Stimulated activated naive CD8-positive, alpha-beta T cell treated with anti-CD3 and anti-CD28 coated beads, Interleukin-15, amount 100 ng/mL, for 72 hours (primary cell): ENCODE data around the gene ZNF727.
"Not testable (repeated sequence)": the region's sequence is repeated elsewhere in the genome, so short reads cannot be mapped to it uniquely, and the experiment has no call there.

ENCODE experiments used
- ATAC-seq: fragments of 150-1000 bp; cut with Tn5 transposase; 2 replicates; pipeline ENCODE4 v1.10.0; 2021; ENCODE audit warnings: mild to moderate bottlenecking, moderate library complexity
- DNase-seq, 2 donors: peaks; one replicate each; pipeline ENCODE4 v3.0.0; 2021 to 2022
- H3K27ac Mint-ChIP-seq, 2 donors: one replicate each; pipeline ENCODE4 v1.8.0; 2022; ENCODE audit warnings: mild to moderate bottlenecking in 2 of 2, mixed read lengths in 2 of 2, moderate library complexity in 2 of 2
- H3K27me3 Mint-ChIP-seq: one replicate; pipeline ENCODE4 v1.8.0; 2022; ENCODE audit warnings: mixed read lengths
- H3K4me1 Mint-ChIP-seq: one replicate; pipeline ENCODE4 v1.8.0; 2022; ENCODE audit warnings: mild to moderate bottlenecking, mixed read lengths
- H3K4me3 Mint-ChIP-seq, 2 donors: one replicate each; pipeline ENCODE4 v1.8.0; 2022; ENCODE audit warnings: mild to moderate bottlenecking in 2 of 2, mixed read lengths in 2 of 2, moderate library complexity in 1 of 2
- H3K9me3 Mint-ChIP-seq, 2 donors: one replicate each; pipeline ENCODE4 v1.8.0; 2022; ENCODE audit warnings: mixed read lengths in 2 of 2

ZNF727 gene

GRCh38 chr7:64045301-64046040 lies at the start of gene ZNF727:
TSS of gene ZNF727 (plus strand) at chr7:64045434. CDS start at chr7:64045622, 188 bp downstream.
- H3K4me1 Mint-ChIP-seq = peaks cover 4% of the 10 kb centered on the region
- peak within 1 kb of the TSS in 1 of 2 donors; percentile 95 for H3K27ac Mint-ChIP-seq
- DNase-seq (peak; percentile 20 to 63), ATAC-seq (peak; percentile 95)
- H3K27me3 Mint-ChIP-seq = peaks cover 22% of the 10 kb centered on the region
- H3K4me3 Mint-ChIP-seq = peak within 1 kb of the TSS; percentile 82 to 83
- H3K9me3 Mint-ChIP-seq = peaks cover 22 to 50% of the 10 kb centered on the region in 2 donors

GRCh38 chr7:63998549-63998948 lies 46.7 kb upstream of the ZNF727 start, which contains the start of gene ZNF722:
TSS of gene ZNF722 (plus strand) at chr7:63998849. CDS start at chr7:63998962, 113 bp downstream.
- DNase-seq (no peak), ATAC-seq (no peak)
- Mint-ChIP-seq H3K4me1 (no peaks in the 10 kb centered on the region), H3K27me3 (no peaks in the 10 kb centered on the region), H3K27ac (no peak within 1 kb of the TSS), H3K4me3 (no peak within 1 kb of the TSS), H3K9me3 (peaks cover 5 to 16% of the 10 kb centered on the region in 2 donors)

GRCh38 chr7:64015496-64015895 lies 29.7 kb upstream of the ZNF727 start:
- H3K27ac Mint-ChIP-seq, H3K4me3 Mint-ChIP-seq, DNase-seq, H3K4me1 Mint-ChIP-seq, H3K27me3 Mint-ChIP-seq, ATAC-seq: not testable (repeated sequence)
- peaks cover 25 to 49% of the 10 kb centered on the region in 2 donors for H3K9me3 Mint-ChIP-seq

GRCh38 chr7:64035388-64035787 lies 9.8 kb upstream of the ZNF727 start:
- no peaks in the 10 kb centered on the region for H3K4me1 Mint-ChIP-seq
- ATAC-seq (no peak), DNase-seq (no peak)
- no peak overlapping the region for H3K4me3 Mint-ChIP-seq
- H3K27me3 Mint-ChIP-seq = peaks cover 7% of the 10 kb centered on the region
- peaks cover 31 to 53% of the 10 kb centered on the region in 2 donors for H3K9me3 Mint-ChIP-seq
- no peak overlapping the region for H3K27ac Mint-ChIP-seq

- H3K4me1 Mint-ChIP-seq = no peaks in the 10 kb centered on the region
- no peak for ATAC-seq
- peaks cover 7% of the 10 kb centered on the region for H3K27me3 Mint-ChIP-seq
- no peak for DNase-seq
- H3K4me3 Mint-ChIP-seq = no peak overlapping the region
- H3K9me3 Mint-ChIP-seq = peaks cover 31 to 51% of the 10 kb centered on the region in 2 donors
- H3K27ac Mint-ChIP-seq = no peak overlapping the region
Observed at GRCh38 chr7:64037095-64037494, 8.1 kb upstream of the ZNF727 start.

GRCh38 chr7:64046041-64046389 lies 781 bp downstream of the ZNF727 start:
- Mint-ChIP-seq H3K4me3 (peak overlapping the region; percentile 82 to 83), H3K27me3 (peaks cover 22% of the 10 kb centered on the region), H3K9me3 (peaks cover 22 to 50% of the 10 kb centered on the region in 2 donors), H3K4me1 (peaks cover 4% of the 10 kb centered on the region), H3K27ac (peak overlapping the region in 1 of 2 donors; percentile 95)
- ATAC-seq (no peak), DNase-seq (no peak)

- H3K27ac Mint-ChIP-seq, ATAC-seq, H3K27me3 Mint-ChIP-seq, H3K4me3 Mint-ChIP-seq, DNase-seq, H3K4me1 Mint-ChIP-seq: not testable (repeated sequence)
- peaks cover 50 to 74% of the 10 kb centered on the region in 2 donors for H3K9me3 Mint-ChIP-seq
Observed at GRCh38 chr7:64077837-64078698, 32.8 kb downstream of the ZNF727 start.

GRCh38 chr7:64078699-64078994 lies 33.4 kb downstream of the ZNF727 start:
- H3K9me3 Mint-ChIP-seq = peaks cover 48 to 72% of the 10 kb centered on the region in 2 donors
- no peak for DNase-seq
- ATAC-seq = no peak
- H3K27ac Mint-ChIP-seq = no peak overlapping the region
- no peaks in the 10 kb centered on the region for H3K27me3 Mint-ChIP-seq
- no peak overlapping the region for H3K4me3 Mint-ChIP-seq
- H3K4me1 Mint-ChIP-seq = no peaks in the 10 kb centered on the region

GRCh38 chr7:64087501-64087900 lies 42.3 kb downstream of the ZNF727 start:
- Mint-ChIP-seq H3K4me1 (no peaks in the 10 kb centered on the region), H3K27me3 (no peaks in the 10 kb centered on the region), H3K4me3 (no peak overlapping the region), H3K27ac (no peak overlapping the region), H3K9me3 (peaks cover 5 to 41% of the 10 kb centered on the region in 2 donors)
- ATAC-seq = no peak
- no peak for DNase-seq

GRCh38 chr7:64088863-64089262 lies 43.6 kb downstream of the ZNF727 start:
- ATAC-seq, H3K4me1 Mint-ChIP-seq, DNase-seq: not testable (repeated sequence)

More at GRCh38 chr7:64088863-64089262, 43.6 kb downstream of the ZNF727 start:
- not testable (repeated sequence) for H3K27me3 Mint-ChIP-seq, H3K27ac Mint-ChIP-seq, H3K4me3 Mint-ChIP-seq
- H3K9me3 Mint-ChIP-seq = peaks cover 9 to 38% of the 10 kb centered on the region in 2 donors
